BJ (cell line): ENCODE results near the gene MAPKAP1. TPM values are rescaled to one million over a fixed set of nuclear protein-coding genes. Genes with fewer than 3 reads are reported as not detected.
A peak's percentile ranks its signal among the peaks of the same experiment; 100 is the strongest.
"Not testable (repeated sequence)": the region's sequence is repeated elsewhere in the genome, so short reads cannot be mapped to it uniquely, and the experiment has no call there.

Source experiments
- CTCF ChIA-PET: fragments of 350-600 bp; formaldehyde crosslinking; extraction: SDS; loops from one replicate; lab custom pipeline; 2021; ENCODE audit warnings: antibody characterized with exemption, inconsistent platforms; lab: Yijun Ruan, JAX
- POLR2A ChIA-PET: fragments of 300-600 bp; sonication (Branson Sonifier 250); formaldehyde crosslinking; extraction: SDS; loops from one replicate; lab custom pipeline; 2021; ENCODE audit warnings: antibody characterized with exemption; lab: Charles Lee
- DNase-seq: peaks from one replicate; pipeline ENCODE4 v3.0.0-alpha.2; 2011; ENCODE audit warnings: low read depth
- H3K27me3 ChIP-seq: 2 replicates; pipeline ENCODE4 v1.6.0; 2011; ENCODE audit warnings: low read length; ENCODE audit not compliant: control insufficient read depth, insufficient read depth
- H3K36me3 ChIP-seq: 2 replicates; pipeline ENCODE4 v1.5.1; 2011; ENCODE audit warnings: low read length; ENCODE audit not compliant: control insufficient read depth, insufficient read depth
- H3K4me3 ChIP-seq: 2 replicates; pipeline ENCODE4 v1.5.1; 2011; ENCODE audit warnings: low read depth, mild to moderate bottlenecking, control low read depth, low read length
- CTCF ChIP-seq: IDR thresholded peaks from 2 replicates; pipeline ENCODE4 v1.5.1; 2011; ENCODE audit warnings: low read depth, mild to moderate bottlenecking, control low read depth, inconsistent platforms, low read length, moderate library complexity; ENCODE audit not compliant: insufficient read depth
- polyA plus RNA-seq: library from polyadenylated mRNA; depleted of rRNA; stranded (reverse); fragments of >200 nt; gene quantifications from 2 replicates; pipeline ENCODE4 v1.2.3, GENCODE V29; 2011

Gene MAPKAP1
- polyA plus RNA-seq, 1 experiment: 113 TPM

DNA sequence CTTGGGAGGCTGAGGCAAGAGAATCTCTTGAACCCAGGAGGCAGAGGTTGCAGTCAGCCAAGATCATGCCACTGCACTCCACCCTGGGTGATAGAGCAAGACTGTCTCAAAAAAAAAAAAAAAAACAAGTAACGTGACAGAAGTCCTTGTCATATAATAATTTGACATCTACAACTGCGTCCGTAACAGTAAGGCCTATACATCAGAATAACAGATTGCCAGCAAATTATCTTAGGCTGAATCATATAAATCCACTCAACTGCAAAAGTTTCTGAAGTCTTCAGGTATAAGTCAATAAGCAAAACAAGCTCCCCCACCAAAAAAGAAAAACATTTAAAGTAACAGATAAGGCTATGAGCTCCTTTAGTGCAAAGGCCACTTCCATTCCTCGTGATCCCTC lies 3.3 kb downstream of the MAPKAP1 start:
- DNase-seq: no peak
- Histone ChIP-seq H3K4me3 (no peak overlapping the region), H3K36me3 (no peaks in the 10 kb centered on the region), H3K27me3 (no peaks in the 10 kb centered on the region)
- ChIA-PET POLR2A (no interaction called here), CTCF (no interaction called here)
- no peak for TF ChIP-seq CTCF

DNA sequence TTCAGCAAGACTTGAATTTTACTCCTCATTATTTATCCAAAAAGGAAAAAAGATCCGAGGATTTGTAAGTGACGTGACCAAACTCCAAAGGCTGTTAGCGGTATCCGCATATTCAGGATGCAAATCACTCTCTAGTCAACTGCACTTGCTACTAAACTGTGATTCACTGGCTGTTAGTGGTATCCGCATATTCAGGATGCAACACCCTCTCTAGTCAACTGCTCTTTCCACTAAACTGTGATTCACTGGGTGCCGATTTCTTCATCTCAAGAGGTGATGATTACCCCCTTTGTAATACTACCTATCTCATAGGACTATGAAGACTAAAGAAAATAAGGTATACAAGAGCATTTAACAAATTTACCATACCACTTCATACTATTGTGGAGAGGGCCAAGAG lies 5.7 kb downstream of the MAPKAP1 start:
- H3K4me3 ChIP-seq: no peak overlapping the region
- CTCF ChIA-PET: no interaction called here
- no peaks in the 10 kb centered on the region for H3K36me3 ChIP-seq
- H3K27me3 ChIP-seq: no peaks in the 10 kb centered on the region
- POLR2A ChIA-PET: no interaction called here
- DNase-seq: peak; percentile 19
- TF ChIP-seq CTCF: no peak

GRCh38 chr9:125700791-125701190 lies 6.2 kb downstream of the MAPKAP1 start:
- no peak for TF ChIP-seq CTCF
- Histone ChIP-seq H3K27me3 (no peaks in the 10 kb centered on the region), H3K4me3 (no peak overlapping the region), H3K36me3 (no peaks in the 10 kb centered on the region)
- ChIA-PET POLR2A (no interaction called here), CTCF (no interaction called here)
- DNase-seq: no peak

DNA sequence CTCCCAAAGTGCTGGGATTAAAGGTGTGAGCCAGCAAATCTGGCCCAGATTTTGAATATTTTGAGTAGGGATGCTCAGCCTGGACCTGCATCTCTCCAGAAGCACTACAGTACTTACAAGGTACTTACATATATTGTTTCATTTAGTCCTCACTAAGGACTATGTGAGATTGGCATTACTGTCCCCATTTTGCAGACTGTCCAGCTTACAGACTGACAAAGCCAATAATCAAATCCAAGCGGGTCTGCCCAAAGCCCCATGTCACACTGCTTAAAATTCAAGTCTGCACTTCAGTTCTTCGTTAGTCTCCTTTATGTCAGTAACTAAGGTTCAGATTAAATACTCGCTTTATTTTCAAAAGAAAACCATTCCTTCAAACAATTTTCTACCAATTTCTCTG lies 7.1 kb downstream of the MAPKAP1 start:
- TF ChIP-seq CTCF: no peak
- no peaks in the 10 kb centered on the region for H3K36me3 ChIP-seq
- CTCF ChIA-PET: no interaction called here
- DNase-seq: no peak
- no peaks in the 10 kb centered on the region for H3K27me3 ChIP-seq
- POLR2A ChIA-PET: no interaction called here
- no peak overlapping the region for H3K4me3 ChIP-seq

DNA sequence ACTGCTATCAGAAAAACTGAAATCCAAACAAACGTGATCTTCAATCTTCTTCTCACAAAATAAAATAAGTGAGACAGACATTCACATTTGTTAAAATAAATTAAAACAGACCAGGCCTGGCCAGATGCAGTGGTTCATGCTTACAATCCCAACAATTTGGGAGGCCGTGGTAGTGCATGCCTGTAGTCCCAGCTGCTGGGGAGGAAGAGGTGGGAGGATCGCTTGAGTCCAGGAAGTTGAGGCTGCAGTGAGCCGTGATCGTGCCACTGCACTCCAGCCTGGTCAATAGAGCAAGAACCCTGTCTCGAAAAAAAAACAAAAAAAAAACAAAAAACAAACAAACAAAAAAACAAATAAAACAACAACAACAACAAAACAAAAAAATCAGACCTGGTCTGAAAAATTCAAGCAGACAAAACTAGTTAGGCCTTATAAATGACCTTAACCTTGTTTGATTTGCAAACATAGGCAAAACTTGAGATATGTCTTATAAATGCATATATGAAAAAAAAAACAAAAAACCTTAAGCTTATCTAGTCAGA lies 10.8 kb downstream of the MAPKAP1 start:
- Histone ChIP-seq H3K36me3 (no peaks in the 10 kb centered on the region), H3K4me3 (no peak overlapping the region), H3K27me3 (no peaks in the 10 kb centered on the region)
- CTCF ChIA-PET: interaction anchor here (1.4 kb wide), 1 partner anchor 11 kb away, joined by 3 read pairs; the partner anchor contains the start of gene MAPKAP1
- DNase-seq: no peak
- no peak for TF ChIP-seq CTCF
- POLR2A ChIA-PET: interaction anchor here (0.6 kb wide), 1 partner anchor 19 kb away, joined by 4 read pairs; no protein-coding TSS in a partner anchor

GRCh38 chr9:125695548-125695947 lies 11.5 kb downstream of the MAPKAP1 start:
- ChIA-PET POLR2A (interaction anchor here (0.6 kb wide), 1 partner anchor 18 kb away, joined by 4 read pairs; no protein-coding TSS in a partner anchor), CTCF (interaction anchor here (1.4 kb wide), 1 partner anchor 12 kb away, joined by 3 read pairs; the partner anchor contains the start of gene MAPKAP1)
- not testable (repeated sequence) for H3K36me3 ChIP-seq, H3K27me3 ChIP-seq, DNase-seq, H3K4me3 ChIP-seq
